PFSK-1 (cell line): ENCODE results near the gene GABRP.

ENCODE experiments used
- POLR2AphosphoS5 ChIP-seq: IDR thresholded peaks from 2 replicates; pipeline ENCODE4 v1.6.1; 2012; ENCODE audit warnings: low read depth, mild to moderate bottlenecking, control low read depth, low read length, moderate library complexity
- SIN3A ChIP-seq: IDR thresholded peaks from 2 replicates; pipeline ENCODE4 v1.6.1; 2012; ENCODE audit warnings: mild to moderate bottlenecking, low read length, moderate library complexity, borderline replicate concordance; ENCODE audit not compliant: insufficient read depth
- TF ChIP-seq, protein P1 (sequence below), 2 experiments: IDR thresholded peaks; 2 replicates each; pipeline versions ENCODE4 v1.6.1 to v1.8.0; 2011 to 2012; ENCODE audit warnings: low read depth in 2 of 2, low read length in 2 of 2, control low read depth in 1 of 2, inconsistent platforms in 1 of 2, mild to moderate bottlenecking in 1 of 2, moderate library complexity in 1 of 2; ENCODE audit not compliant: insufficient read depth in 1 of 2

DNA sequence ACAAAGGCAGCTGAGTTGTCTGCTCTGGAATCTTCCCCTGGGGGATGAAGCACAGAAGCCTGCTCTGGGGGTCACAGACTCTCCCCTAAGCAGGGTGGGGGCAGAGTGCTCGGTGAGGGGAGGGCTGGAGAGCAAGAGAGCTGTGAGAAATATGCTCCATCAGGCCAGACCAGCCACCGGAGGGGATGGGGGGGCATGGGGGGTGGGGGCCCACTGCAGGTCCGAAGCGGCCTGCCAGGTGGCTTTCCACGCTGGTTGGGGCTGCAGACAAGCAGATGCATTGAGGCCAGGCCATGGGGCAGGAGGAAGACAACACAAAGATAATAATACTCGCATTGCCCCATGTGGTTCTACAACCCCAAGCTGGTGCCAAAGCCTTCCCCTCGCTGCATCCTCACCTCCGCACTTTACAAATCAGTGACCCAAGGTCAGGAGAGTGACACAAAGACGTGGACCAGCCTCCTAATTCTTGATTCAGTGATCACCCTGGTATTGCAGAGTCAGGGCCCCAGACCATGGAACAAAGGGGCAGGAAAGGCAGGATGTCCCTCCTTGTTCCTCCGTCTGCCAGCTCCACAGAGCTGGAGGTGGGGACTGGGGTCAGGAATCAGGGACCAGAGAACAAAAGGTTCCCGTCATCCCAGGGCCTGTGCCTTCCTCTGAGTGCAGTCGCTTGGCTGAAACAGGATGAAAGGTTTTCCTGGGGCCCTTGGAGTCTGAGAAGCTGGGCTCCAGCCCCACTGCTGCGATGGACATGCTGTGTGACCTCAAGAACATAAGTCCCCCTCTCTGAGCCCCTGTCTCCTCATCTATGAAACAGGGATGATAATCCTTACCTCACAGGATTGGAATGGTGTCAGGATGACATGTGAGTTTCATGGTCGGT lies 37.2 kb upstream of the GABRP start:
- TF ChIP-seq, protein P1, sequence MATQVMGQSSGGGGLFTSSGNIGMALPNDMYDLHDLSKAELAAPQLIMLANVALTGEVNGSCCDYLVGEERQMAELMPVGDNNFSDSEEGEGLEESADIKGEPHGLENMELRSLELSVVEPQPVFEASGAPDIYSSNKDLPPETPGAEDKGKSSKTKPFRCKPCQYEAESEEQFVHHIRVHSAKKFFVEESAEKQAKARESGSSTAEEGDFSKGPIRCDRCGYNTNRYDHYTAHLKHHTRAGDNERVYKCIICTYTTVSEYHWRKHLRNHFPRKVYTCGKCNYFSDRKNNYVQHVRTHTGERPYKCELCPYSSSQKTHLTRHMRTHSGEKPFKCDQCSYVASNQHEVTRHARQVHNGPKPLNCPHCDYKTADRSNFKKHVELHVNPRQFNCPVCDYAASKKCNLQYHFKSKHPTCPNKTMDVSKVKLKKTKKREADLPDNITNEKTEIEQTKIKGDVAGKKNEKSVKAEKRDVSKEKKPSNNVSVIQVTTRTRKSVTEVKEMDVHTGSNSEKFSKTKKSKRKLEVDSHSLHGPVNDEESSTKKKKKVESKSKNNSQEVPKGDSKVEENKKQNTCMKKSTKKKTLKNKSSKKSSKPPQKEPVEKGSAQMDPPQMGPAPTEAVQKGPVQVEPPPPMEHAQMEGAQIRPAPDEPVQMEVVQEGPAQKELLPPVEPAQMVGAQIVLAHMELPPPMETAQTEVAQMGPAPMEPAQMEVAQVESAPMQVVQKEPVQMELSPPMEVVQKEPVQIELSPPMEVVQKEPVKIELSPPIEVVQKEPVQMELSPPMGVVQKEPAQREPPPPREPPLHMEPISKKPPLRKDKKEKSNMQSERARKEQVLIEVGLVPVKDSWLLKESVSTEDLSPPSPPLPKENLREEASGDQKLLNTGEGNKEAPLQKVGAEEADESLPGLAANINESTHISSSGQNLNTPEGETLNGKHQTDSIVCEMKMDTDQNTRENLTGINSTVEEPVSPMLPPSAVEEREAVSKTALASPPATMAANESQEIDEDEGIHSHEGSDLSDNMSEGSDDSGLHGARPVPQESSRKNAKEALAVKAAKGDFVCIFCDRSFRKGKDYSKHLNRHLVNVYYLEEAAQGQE (IDR thresholded peaks at IDR 0.05; ENCODE audit: insufficient read depth in 1 of 2, low read depth in 2 of 2, low read length in 2 of 2) = no peak
- TF ChIP-seq POLR2AphosphoS5 = no peak
- TF ChIP-seq SIN3A = no peak
